GM04503 (cell line): ENCODE results near the gene ARMC12.
"Not testable (repeated sequence)": the region's sequence is repeated elsewhere in the genome, so short reads cannot be mapped to it uniquely, and the experiment has no call there.

Experiments used
- DNase-seq: peaks from one replicate; pipeline ENCODE4 v3.0.0-alpha.2; 2012; ENCODE audit warnings: low read depth

Gene ARMC12

GRCh38 chr6:35718911-35719381 lies 17.9 kb upstream of the ARMC12 start:
- DNase-seq = no peak

DNA sequence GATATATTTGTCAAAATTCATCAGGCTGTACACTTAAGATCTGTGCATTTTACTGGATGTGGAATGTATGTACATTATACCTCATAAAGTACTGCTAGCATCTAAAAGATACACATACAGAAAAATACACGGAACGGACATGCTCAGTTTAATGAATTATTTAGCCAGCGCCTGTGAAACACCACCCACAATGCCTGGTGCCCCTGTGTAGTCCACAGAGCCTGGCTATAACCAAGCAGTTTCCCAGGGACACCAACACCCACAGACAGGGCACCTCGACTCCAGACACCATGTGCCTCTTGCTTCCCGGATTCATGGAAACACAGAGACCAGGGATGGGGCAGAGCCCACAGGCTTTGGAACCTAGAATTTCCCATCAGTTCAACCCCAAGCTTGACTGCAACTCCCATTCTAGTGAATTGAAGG lies 17.4 kb upstream of the ARMC12 start:
- no peak for DNase-seq

DNA sequence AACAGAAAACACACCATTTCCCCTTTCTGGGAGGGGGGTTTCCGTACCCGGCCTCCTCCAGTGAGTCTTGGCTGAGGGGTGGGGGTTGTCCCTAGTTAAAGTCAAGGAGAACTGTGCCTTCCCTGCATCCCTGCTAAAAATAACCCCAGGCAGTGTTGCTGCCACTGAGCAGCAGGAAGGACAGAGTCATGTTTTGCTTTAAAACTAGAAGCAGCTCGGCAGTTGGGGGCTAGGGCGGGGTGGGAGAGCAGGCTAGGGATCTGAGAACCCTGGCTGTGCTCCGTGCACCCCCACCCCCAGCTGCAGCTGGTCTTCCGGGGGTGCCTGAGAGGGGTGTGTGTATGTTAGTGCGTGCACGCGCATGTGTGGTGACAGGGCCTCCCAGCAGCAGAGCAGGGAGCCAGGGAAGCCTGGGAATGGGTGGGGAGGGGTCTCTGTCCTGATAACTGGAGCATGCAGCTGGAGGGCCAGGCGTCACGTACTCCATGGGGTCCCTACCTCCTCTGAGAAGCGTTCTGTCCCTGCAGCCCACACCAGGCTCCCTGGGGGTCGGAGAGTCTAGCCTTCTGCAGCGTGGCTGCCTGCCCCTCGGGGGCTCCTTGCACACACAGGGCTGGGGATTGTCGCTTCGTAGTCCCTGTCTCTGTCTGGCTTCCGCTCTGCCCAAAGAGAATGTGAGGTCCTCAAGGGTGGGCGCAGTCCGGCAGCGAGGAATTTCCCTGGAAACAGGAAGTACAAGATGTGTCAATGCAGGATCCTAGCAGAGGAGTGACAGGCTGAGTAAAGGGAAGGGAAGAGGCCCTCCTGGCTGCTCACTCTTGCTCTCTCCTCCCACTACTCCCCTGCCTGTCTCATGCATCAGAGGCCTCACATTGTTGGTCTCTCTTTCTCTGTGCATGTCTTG lies 16.8 kb upstream of the ARMC12 start:
- no peak for DNase-seq

GRCh38 chr6:35722121-35722761 lies 14.6 kb upstream of the ARMC12 start:
- DNase-seq = no peak

GRCh38 chr6:35723587-35723986 lies 13.2 kb upstream of the ARMC12 start:
- no peak for DNase-seq

DNA sequence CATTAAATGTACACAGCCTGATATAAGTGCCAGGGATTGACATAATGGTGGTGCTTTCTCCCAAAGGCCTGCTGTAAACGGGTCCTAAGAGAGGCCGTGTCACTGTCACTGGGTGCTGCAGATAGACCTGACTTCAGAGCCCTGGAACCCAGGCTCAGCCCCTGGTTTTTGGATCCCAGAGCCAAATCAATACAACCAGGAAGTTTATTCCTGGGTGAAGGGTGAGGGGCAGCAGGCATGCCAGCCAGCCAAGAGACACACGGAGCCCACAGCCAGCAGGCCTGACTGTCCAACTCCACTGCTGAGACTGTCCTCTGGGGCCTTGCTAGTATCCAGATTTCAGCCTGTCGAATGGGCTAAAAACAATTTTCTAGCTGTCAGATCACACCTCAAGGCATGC lies 12.8 kb upstream of the ARMC12 start:
- DNase-seq = no peak

DNA sequence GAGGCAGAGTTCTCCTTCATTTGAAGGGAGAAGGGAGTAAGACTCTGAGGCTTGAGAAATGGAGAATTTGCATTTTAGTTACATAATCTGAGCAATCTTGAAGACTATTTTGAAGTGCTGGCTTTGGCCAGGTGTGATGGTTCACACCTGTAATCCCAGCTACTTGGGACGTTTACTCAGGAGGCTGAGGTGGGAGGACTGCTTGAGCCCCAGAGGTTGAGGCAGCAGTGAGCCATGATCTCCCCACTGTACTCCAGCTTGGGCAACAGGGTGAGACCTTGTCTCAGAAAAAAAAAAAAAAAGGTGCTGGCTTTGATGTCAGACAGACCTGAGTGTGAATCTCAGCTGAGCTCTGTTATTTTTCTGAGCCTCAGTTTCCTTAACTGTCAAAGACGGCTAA lies 12.4 kb upstream of the ARMC12 start:
- no peak for DNase-seq

GRCh38 chr6:35725081-35725708 lies 11.6 kb upstream of the ARMC12 start:
- DNase-seq = no peak

DNA sequence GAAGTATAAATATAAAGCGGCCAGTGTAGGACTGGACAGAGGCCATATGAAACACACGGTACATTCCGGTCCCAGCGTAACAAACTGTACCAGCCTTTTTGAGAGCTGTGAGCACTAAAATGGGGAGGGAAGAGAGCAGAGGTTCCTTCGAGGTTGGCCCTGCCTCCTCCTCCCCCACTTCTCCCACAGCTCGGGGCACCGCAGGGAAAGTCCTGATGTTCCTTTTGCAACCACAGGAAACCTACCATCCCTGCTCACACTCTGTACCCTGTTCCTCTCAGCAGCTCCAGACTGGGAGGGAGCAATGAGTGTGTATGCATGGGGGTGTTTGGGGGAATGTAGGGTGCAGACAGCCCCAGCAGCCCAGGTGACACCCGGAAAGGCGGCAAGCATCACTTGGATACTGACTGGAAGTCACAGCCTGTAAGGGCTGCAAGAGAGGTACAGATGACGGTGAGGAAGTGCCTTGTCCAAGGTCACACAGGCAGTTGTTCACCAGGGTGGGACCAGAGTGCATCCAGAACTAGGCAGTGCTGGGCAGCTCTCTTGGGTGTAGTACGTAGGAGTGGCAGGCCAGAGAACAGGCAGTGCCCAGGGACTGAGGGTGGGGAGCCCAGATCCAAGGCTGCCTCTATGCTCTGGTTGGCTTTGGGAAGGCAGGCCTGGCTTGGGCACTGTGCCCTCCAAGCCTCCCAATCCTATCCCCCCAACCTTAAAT lies 11.0 kb upstream of the ARMC12 start:
- no peak for DNase-seq

DNA sequence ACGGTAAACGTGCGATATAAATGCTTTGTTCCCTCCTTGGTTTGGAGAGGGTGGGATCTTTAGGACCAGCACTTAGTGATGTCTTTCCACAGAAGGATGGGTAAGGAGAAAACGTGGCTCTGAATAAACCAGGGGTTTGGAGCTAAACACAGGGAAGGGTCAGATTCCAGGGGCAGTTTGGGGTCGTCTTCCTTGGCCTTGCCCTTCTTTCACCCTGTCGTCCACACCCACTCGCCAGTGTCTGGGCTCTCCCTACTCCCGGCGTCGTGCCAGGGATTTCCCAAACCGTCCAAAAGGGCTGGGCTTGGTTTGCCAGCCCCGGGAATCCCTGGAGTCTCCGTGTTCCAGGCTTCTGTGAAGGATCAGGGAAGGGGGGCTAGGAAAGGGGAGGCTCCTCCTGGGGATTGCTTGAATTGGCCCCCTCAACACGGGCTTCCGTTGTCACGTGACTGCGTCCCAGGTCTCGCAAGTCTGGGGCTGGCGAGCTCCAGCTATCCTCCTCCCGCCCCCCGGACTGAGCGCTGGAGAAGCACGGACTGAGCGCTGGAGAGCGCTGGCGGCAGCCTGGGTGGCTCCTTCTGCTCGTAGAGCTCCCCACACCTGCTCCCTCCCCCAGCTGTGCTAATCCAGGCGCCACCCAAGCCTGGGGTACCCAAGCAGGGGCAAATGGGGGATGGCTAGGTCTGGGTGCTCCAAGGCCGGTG lies 9.4 kb upstream of the ARMC12 start:
- DNase-seq = no peak

DNA sequence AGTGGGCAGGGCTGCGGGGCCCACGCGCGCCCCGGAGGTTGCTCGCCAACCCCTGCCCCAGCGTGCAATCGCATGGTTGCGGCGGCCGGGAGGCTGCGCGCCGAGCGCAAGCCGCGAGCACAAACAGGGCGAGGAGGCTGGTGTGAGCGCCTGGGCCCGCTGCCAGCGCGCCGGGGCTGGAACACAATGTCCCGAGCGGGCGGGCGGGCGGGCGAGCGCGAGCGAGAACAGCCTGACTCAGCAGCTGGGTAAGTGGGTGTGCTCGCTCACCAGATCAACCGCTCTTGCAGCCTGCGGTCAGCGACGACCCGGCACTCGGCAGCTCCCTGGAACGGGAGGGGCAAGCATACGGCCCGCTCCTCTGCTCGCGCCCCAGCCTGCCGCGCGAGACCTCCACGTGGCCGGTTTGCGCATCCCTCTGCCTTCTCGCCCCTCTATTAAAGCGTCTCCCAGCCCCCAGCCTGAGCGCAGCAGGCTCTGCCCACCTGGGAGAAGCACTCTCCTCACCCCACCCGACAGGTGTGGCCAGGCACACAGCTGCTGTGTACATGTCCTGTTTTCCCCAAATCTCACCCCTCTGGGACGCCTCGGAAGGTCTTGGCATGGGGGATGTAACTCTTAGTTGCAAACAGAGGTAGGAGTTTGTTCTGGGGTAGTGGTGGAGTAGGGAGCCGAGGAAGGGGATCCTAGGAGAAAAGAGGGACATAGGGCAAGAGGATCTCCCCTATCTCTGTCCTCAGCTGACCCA lies 8.7 kb upstream of the ARMC12 start:
- DNase-seq = no peak

- DNase-seq = no peak
Observed at GRCh38 chr6:35728683-35729678, 7.9 kb upstream of the ARMC12 start.

GRCh38 chr6:35729722-35730121 lies 7.1 kb upstream of the ARMC12 start:
- DNase-seq = no peak

- no peak for DNase-seq
Observed at GRCh38 chr6:35730745-35731413, 6.0 kb upstream of the ARMC12 start.

DNA sequence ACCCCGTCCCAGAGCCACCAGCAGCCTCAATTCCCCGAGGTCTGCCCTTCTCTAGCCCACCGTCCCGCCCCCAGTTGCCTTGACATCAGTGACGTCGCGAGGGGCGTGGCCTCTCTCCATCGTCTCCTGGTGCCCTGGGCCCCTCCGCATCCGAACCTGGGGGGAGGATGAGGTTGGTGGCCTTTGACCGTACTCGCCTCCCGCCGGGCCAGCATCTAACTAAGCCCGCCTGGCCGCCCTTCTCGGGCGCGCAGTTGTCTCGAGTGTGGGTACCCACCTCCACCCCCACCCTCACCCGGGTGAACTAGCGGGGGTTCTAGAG lies 5.5 kb upstream of the ARMC12 start:
- no peak for DNase-seq

DNA sequence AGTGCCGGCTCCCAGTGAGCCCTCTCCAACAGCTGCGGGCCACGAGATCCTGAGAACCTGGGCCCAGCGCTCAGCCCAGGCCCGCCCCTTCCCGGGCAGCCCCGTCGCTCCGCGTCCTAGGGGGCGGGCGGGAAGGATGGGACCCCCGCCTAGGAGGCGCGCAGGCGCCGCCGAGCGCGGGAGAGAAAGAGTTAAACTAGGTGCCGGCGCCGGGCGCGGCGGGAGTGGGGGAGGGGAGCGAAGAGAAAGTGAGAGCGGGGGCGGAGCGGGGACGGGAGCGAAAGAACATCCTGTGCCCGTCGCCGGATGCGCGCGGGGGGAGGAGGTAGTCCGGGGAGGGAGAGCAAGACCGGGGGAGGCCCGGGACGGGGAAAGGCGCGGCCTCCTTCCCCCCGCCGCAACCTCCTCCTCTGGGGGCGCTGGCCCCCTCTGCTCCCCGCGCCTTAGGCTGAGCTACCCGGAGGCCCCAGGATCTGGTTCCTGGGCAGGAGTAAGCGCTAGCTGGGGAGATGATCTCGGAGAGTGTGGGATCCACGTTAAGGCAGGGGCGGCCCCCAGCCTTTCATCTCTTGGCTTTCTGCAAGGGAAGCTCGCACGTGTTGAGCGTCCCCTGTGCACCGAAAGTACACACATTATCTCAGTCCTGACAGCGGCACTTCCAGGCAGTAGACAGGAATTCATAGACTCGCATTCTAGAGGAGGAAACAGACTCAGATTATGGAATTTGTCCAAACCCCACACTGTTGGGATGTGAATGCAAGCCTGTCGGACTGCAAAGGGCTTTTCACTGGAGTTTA lies 4.9 kb upstream of the ARMC12 start:
- no peak for DNase-seq

GRCh38 chr6:35733633-35734032 lies 3.2 kb upstream of the ARMC12 start:
- no peak for DNase-seq

GRCh38 chr6:35734319-35734718 lies 2.5 kb upstream of the ARMC12 start:
- DNase-seq = not testable (repeated sequence)
